Measurements from ENCODE around the gene NEK10.

Gene NEK10

GRCh38 chr3:27224197-27224596 lies 145.0 kb downstream of the NEK10 start:
- Histone ChIP-seq H3K27me3 (ENCODE audit: insufficient read depth, low read length) (no peaks in the 10 kb centered on the region), H3K4me2 (ENCODE audit: low read length) (no peak overlapping the region), H3K4me3 (ENCODE audit: low read depth, low read length, poor library complexity, severe bottlenecking) (no peak overlapping the region), H3K36me3 (ENCODE audit: insufficient read depth, low read length) (no peaks in the 10 kb centered on the region), H3K79me2 (ENCODE audit: insufficient read depth, low read length) (no peaks in the 10 kb centered on the region), H3K9me3 (ENCODE audit: low read length) (no peaks in the 10 kb centered on the region), H3K27ac (ENCODE audit: low read depth, low read length, poor library complexity, severe bottlenecking) (no peak overlapping the region), H2AFZ (ENCODE audit: low read length) (no peak overlapping the region), H3K4me1 (ENCODE audit: insufficient read depth, low read length, severe bottlenecking) (no peaks in the 10 kb centered on the region), H3F3A (ENCODE audit: insufficient read depth, low read length) (no peaks in the 10 kb centered on the region), H3K9ac (ENCODE audit: low read length) (no peak overlapping the region), H4K20me1 (ENCODE audit: insufficient read depth, low read length) (no peaks in the 10 kb centered on the region), H3K9me2 (ENCODE audit: low read depth, low read length) (no peaks in the 10 kb centered on the region)
- no peak for TF ChIP-seq CTCF (IDR thresholded peaks at IDR 0.05; ENCODE audit: low read length)

GRCh38 chr3:27221264-27221932 lies 147.8 kb downstream of the NEK10 start:
- no peaks in the 10 kb centered on the region for H3F3A ChIP-seq (ENCODE audit: insufficient read depth, low read length)
- no peak overlapping the region for H3K27ac ChIP-seq (ENCODE audit: low read depth, low read length, poor library complexity, severe bottlenecking)
- no peaks in the 10 kb centered on the region for H3K4me1 ChIP-seq (ENCODE audit: insufficient read depth, low read length, severe bottlenecking)
- H2AFZ ChIP-seq (ENCODE audit: low read length): no peak overlapping the region
- H3K9ac ChIP-seq (ENCODE audit: low read length): no peak overlapping the region
- H3K4me3 ChIP-seq (ENCODE audit: low read depth, low read length, poor library complexity, severe bottlenecking): no peak overlapping the region
- TF ChIP-seq EZH2 (IDR thresholded peaks at IDR 0.05; ENCODE audit: borderline replicate concordance, low read length) (no peak), CTCF (IDR thresholded peaks at IDR 0.05; ENCODE audit: low read length) (no peak)
- no peak overlapping the region for H3K4me2 ChIP-seq (ENCODE audit: low read length)
- H3K79me2 ChIP-seq (ENCODE audit: insufficient read depth, low read length): no peaks in the 10 kb centered on the region
- no peaks in the 10 kb centered on the region for H3K27me3 ChIP-seq (ENCODE audit: insufficient read depth, low read length)
- H4K20me1 ChIP-seq (ENCODE audit: insufficient read depth, low read length): no peaks in the 10 kb centered on the region
- no peaks in the 10 kb centered on the region for H3K36me3 ChIP-seq (ENCODE audit: insufficient read depth, low read length)
- H3K9me3 ChIP-seq (ENCODE audit: low read length): no peaks in the 10 kb centered on the region
- H3K9me2 ChIP-seq (ENCODE audit: low read depth, low read length): no peaks in the 10 kb centered on the region

GRCh38 chr3:27220166-27220565 lies 149.0 kb downstream of the NEK10 start:
- Histone ChIP-seq H3K79me2 (ENCODE audit: insufficient read depth, low read length) (no peaks in the 10 kb centered on the region), H3F3A (ENCODE audit: insufficient read depth, low read length) (no peaks in the 10 kb centered on the region), H4K20me1 (ENCODE audit: insufficient read depth, low read length) (no peaks in the 10 kb centered on the region), H3K36me3 (ENCODE audit: insufficient read depth, low read length) (no peaks in the 10 kb centered on the region), H3K4me1 (ENCODE audit: insufficient read depth, low read length, severe bottlenecking) (no peaks in the 10 kb centered on the region), H3K27ac (ENCODE audit: low read depth, low read length, poor library complexity, severe bottlenecking) (no peak overlapping the region), H3K4me3 (ENCODE audit: low read depth, low read length, poor library complexity, severe bottlenecking) (no peak overlapping the region), H3K9me2 (ENCODE audit: low read depth, low read length) (no peaks in the 10 kb centered on the region), H3K9me3 (ENCODE audit: low read length) (no peaks in the 10 kb centered on the region), H3K4me2 (ENCODE audit: low read length) (no peak overlapping the region), H3K27me3 (ENCODE audit: insufficient read depth, low read length) (no peaks in the 10 kb centered on the region), H2AFZ (ENCODE audit: low read length) (no peak overlapping the region), H3K9ac (ENCODE audit: low read length) (no peak overlapping the region)
- TF ChIP-seq CTCF (IDR thresholded peaks at IDR 0.05; ENCODE audit: low read length): no peak
- TF ChIP-seq EZH2 (IDR thresholded peaks at IDR 0.05; ENCODE audit: borderline replicate concordance, low read length): no peak
